ENCODE measurements around the gene TIPIN.

- peak in 3 of 4 experiments; percentile 19 to 45 (median 29) for TF ChIP-seq CTCF (IDR thresholded peaks at IDR 0.05)
- TF ChIP-seq POLR2A (IDR thresholded peaks at IDR 0.05), result no peak
- TF ChIP-seq EP300 (IDR thresholded peaks at IDR 0.05), result no peak
Observed at GRCh38 chr15:66387163-66388042, 30.9 kb upstream of the TIPIN start.

All from gastroesophageal sphincter (tissue), 3 donors.